IMR-90 (cell line): ENCODE data around the gene ATP1B2. TPM values are rescaled to one million over a fixed set of nuclear protein-coding genes. Genes with fewer than 3 reads are reported as not detected.

ENCODE experiments used
- ATAC-seq: fragments of 200-7000 bp; cut with Tn5 transposase; 2 replicates; pipeline ENCODE4 v1.9.1; 2020; ENCODE audit warnings: low read depth, mild to moderate bottlenecking, moderate library complexity
- BruUV-seq: library from RNA; stranded (reverse); fragments of 400-500 nt; replicated peaks from 2 replicates; lab custom pipeline; 2021; lab: Mats Ljungman, UMichigan
- CTCF ChIA-PET: fragments of 300-600 bp; formaldehyde crosslinking; extraction: SDS; loops from one replicate; lab custom pipeline; 2021; ENCODE audit warnings: antibody characterized with exemption; lab: Yijun Ruan, JAX
- POLR2A ChIA-PET: fragments of 300-600 bp; sonication (Branson Sonifier 250); formaldehyde crosslinking; loops from one replicate; lab custom pipeline; 2022; ENCODE audit warnings: antibody characterized with exemption; ENCODE audit not compliant: unreplicated experiment; lab: Charles Lee
- DNase-seq: peaks from one replicate; pipeline ENCODE4 v3.0.0; 2013
- H2AFZ ChIP-seq: replicated peaks from 2 replicates; pipeline ENCODE3; 2013; ENCODE audit warnings: low read length, mild to moderate bottlenecking; ENCODE audit not compliant: poor library complexity
- H2AK5ac ChIP-seq: 2 replicates; pipeline ENCODE4 v1.6.1; 2013; ENCODE audit warnings: low read depth, low read length, inconsistent platforms
- H2AK9ac ChIP-seq: replicated peaks from 2 replicates; pipeline ENCODE3; 2013; ENCODE audit warnings: mild to moderate bottlenecking, low read depth, low read length, moderate library complexity; ENCODE audit not compliant: poor library complexity
- H2BK120ac ChIP-seq: 2 replicates; pipeline ENCODE4 v1.6.1; 2013; ENCODE audit warnings: low read depth, low read length, inconsistent platforms
- H2BK15ac ChIP-seq: 3 replicates; pipeline ENCODE4 v1.6.1; 2013; ENCODE audit warnings: low read depth, low read length, inconsistent platforms
- H2BK20ac ChIP-seq: 2 replicates; pipeline ENCODE4 v1.6.1; 2013; ENCODE audit warnings: low read depth, mild to moderate bottlenecking, inconsistent platforms, low read length, moderate library complexity
- H2BK5ac ChIP-seq: 2 replicates; pipeline ENCODE4 v1.6.1; 2013; ENCODE audit warnings: mild to moderate bottlenecking, low read depth, low read length, inconsistent platforms; ENCODE audit not compliant: poor library complexity, severe bottlenecking
- H3K14ac ChIP-seq: replicated peaks from 2 replicates; pipeline ENCODE4 v1.6.1; 2013; ENCODE audit warnings: low read depth, low read length, inconsistent platforms
- H3K18ac ChIP-seq: 2 replicates; pipeline ENCODE4 v1.6.1; 2013; ENCODE audit warnings: low read depth, low read length, control low read depth
- H3K23ac ChIP-seq: 2 replicates; pipeline ENCODE4 v1.6.1; 2013; ENCODE audit warnings: low read depth, low read length, inconsistent platforms
- H3K27ac ChIP-seq: 2 replicates; pipeline ENCODE4 v1.5.1; 2013; ENCODE audit warnings: mild to moderate bottlenecking, control low read depth, low read length; ENCODE audit not compliant: insufficient read depth
- H3K27me3 ChIP-seq: 2 replicates; pipeline ENCODE4 v1.6.1; 2013; ENCODE audit warnings: low read length; ENCODE audit not compliant: control insufficient read depth, insufficient read depth
- H3K36me3 ChIP-seq: 2 replicates; pipeline ENCODE4 v1.6.1; 2013; ENCODE audit warnings: low read length, mixed read lengths; ENCODE audit not compliant: control insufficient read depth, insufficient read depth
- H3K4ac ChIP-seq: 2 replicates; pipeline ENCODE4 v1.6.1; 2013; ENCODE audit warnings: low read depth, low read length, inconsistent platforms
- H3K4me1 ChIP-seq: 2 replicates; pipeline ENCODE4 v1.6.1; 2013; ENCODE audit warnings: low read length, mixed read lengths; ENCODE audit not compliant: control insufficient read depth, insufficient read depth
- H3K4me2 ChIP-seq: 2 replicates; pipeline ENCODE4 v1.6.1; 2013; ENCODE audit warnings: low read depth, mild to moderate bottlenecking, control low read depth, low read length, moderate library complexity
- H3K4me3 ChIP-seq: 2 replicates; pipeline ENCODE4 v1.5.1; 2013; ENCODE audit warnings: low read depth, mild to moderate bottlenecking, control low read depth, low read length, moderate library complexity; ENCODE audit not compliant: insufficient read depth
- H3K56ac ChIP-seq: 2 replicates; pipeline ENCODE4 v1.6.1; 2013; ENCODE audit warnings: low read length, inconsistent platforms; ENCODE audit not compliant: insufficient read depth; ENCODE audit errors: extremely low read depth
- H3K79me1 ChIP-seq, 2 experiments: 2 replicates each; pipeline ENCODE4 v1.6.1; 2013; ENCODE audit warnings: low read length in 2 of 2, inconsistent platforms in 1 of 2, low read depth in 1 of 2
- H3K9ac ChIP-seq: 2 replicates; pipeline ENCODE4 v1.6.1; 2013; ENCODE audit warnings: low read depth, low read length, control low read depth
- H3K9me1 ChIP-seq: 2 replicates; pipeline ENCODE4 v1.6.1; 2013; ENCODE audit warnings: low read length, inconsistent platforms; ENCODE audit not compliant: insufficient read depth
- H3K9me3 ChIP-seq: 2 replicates; pipeline ENCODE4 v1.6.1; 2013; ENCODE audit warnings: low read length; ENCODE audit not compliant: control insufficient read depth, insufficient read depth
- H4K20me1 ChIP-seq: 2 replicates; pipeline ENCODE4 v1.6.1; 2013; ENCODE audit warnings: low read length, inconsistent platforms; ENCODE audit not compliant: insufficient read depth
- H4K5ac ChIP-seq: 2 replicates; pipeline ENCODE4 v1.6.1; 2013; ENCODE audit warnings: mild to moderate bottlenecking, low read depth, low read length, control low read depth
- H4K8ac ChIP-seq, 2 experiments: 2 replicates each; pipeline ENCODE4 v1.6.1; 2013; ENCODE audit warnings: low read depth in 2 of 2, low read length in 2 of 2, control low read depth in 1 of 2, inconsistent platforms in 1 of 2
- H4K91ac ChIP-seq: 2 replicates; pipeline ENCODE4 v1.6.1; 2013; ENCODE audit warnings: low read depth, low read length, inconsistent platforms; ENCODE audit not compliant: insufficient read depth
- BHLHE40 ChIP-seq: fragments of 150-350 bp; IDR thresholded peaks from 2 replicates; pipeline ENCODE4 v1.6.1; 2016; ENCODE audit warnings: mild to moderate bottlenecking, low read depth, low read length
- CEBPB ChIP-seq: IDR thresholded peaks from 2 replicates; pipeline ENCODE4 v1.6.1; 2012; ENCODE audit warnings: low read depth, low read length, improper control_type of control experiment
- CHD1 ChIP-seq: IDR thresholded peaks from 2 replicates; pipeline ENCODE4 v1.6.1; 2012; ENCODE audit warnings: low read depth, low read length, improper control_type of control experiment
- CTCF ChIP-seq: conservative IDR thresholded peaks from 2 replicates; pipeline ENCODE4 v1.5.1; 2012; ENCODE audit warnings: mild to moderate bottlenecking, low read depth, low read length, improper control_type of control experiment
- ELK1 ChIP-seq: fragments of 150-350 bp; IDR thresholded peaks from 2 replicates; pipeline ENCODE4 v1.6.1; 2016; ENCODE audit warnings: low read depth, mild to moderate bottlenecking, low read length, moderate library complexity, borderline replicate concordance
- FOS ChIP-seq: fragments of 150-350 bp; IDR thresholded peaks from 2 replicates; pipeline ENCODE4 v1.6.1; 2016; ENCODE audit warnings: low read depth, low read length
- MAFK ChIP-seq: IDR thresholded peaks from 2 replicates; pipeline ENCODE4 v1.6.1; 2012; ENCODE audit warnings: low read depth, low read length, improper control_type of control experiment
- MAZ ChIP-seq: IDR thresholded peaks from 2 replicates; pipeline ENCODE4 v1.6.1; 2012; ENCODE audit warnings: low read depth, mild to moderate bottlenecking, low read length, improper control_type of control experiment, moderate library complexity, borderline replicate concordance
- MXI1 ChIP-seq: IDR thresholded peaks from 2 replicates; pipeline ENCODE4 v1.6.1; 2012; ENCODE audit warnings: low read depth, mild to moderate bottlenecking, low read length, moderate library complexity, borderline replicate concordance
- NFE2L2 ChIP-seq: fragments of 150-350 bp; IDR thresholded peaks from 2 replicates; pipeline ENCODE4 v1.6.1; 2016; ENCODE audit warnings: low read depth, mild to moderate bottlenecking, low read length
- POLR2A ChIP-seq: IDR thresholded peaks from 2 replicates; pipeline ENCODE4 v1.6.1; 2012; ENCODE audit warnings: mild to moderate bottlenecking, low read depth, low read length
- RAD21 ChIP-seq: IDR thresholded peaks from 2 replicates; pipeline ENCODE4 v1.6.1; 2012; ENCODE audit warnings: low read length, improper control_type of control experiment
- RCOR1 ChIP-seq: IDR thresholded peaks from 2 replicates; pipeline ENCODE4 v1.6.1; 2012; ENCODE audit warnings: mild to moderate bottlenecking, low read length, improper control_type of control experiment; ENCODE audit not compliant: insufficient replicate concordance
- RFX5 ChIP-seq: IDR thresholded peaks from 2 replicates; pipeline ENCODE4 v1.8.0; 2012; ENCODE audit warnings: low read depth, mild to moderate bottlenecking, low read length, moderate library complexity
- SMC3 ChIP-seq: fragments of 150-350 bp; IDR thresholded peaks from 2 replicates; pipeline ENCODE4 v1.6.1; 2016; ENCODE audit warnings: low read depth, mild to moderate bottlenecking, antibody characterized with exemption, low read length, moderate library complexity
- WGBS, 2 experiments: methylation state at CpG; one replicate each; pipeline versions ENCODE4 v1.1.5 to v1.1.7; 2013; ENCODE audit warnings: missing lambda C conversion rate in 2 of 2; ENCODE audit not compliant: insufficient read length in 1 of 2; ENCODE audit errors: extremely low coverage in 2 of 2; 5-methylcytosine and 5-hydroxymethylcytosine counted together
- dilution Hi-C: fragments of 300-500 bp; cut with HindIII; formaldehyde crosslinking; loops from one replicate; pipeline ENCODE4 v1.14.3; 2018; ENCODE audit warnings: low sequenced_read_pairs; ENCODE audit not compliant: unreplicated experiment
- in situ Hi-C: fragments of 300-500 bp; cut with MboI; formaldehyde crosslinking; loops from 3 replicates; pipeline ENCODE4 v1.14.3; 2019; ENCODE audit warnings: low sequenced_read_pairs, inconsistent platforms, mixed read lengths
- intact Hi-C: fragments of 100-400 bp; cut with micrococcal nuclease; formaldehyde crosslinking; loops from 2 replicates; pipeline ENCODE4 v1.10.0; 2022
- polyA plus RNA-seq, 3 experiments: library from polyadenylated mRNA; depleted of rRNA; stranded (reverse); fragments of >200 nt; gene quantifications; 2 replicates each; pipeline ENCODE4 v1.2.3, GENCODE V29; 2012; ENCODE audit warnings: low replicate concordance in 1 of 3
- total RNA-seq: library from RNA; depleted of rRNA; stranded (reverse); fragments of >200 nt; gene quantifications from 2 replicates; pipeline ENCODE4 v1.2.3, GENCODE V29; 2012
- TF ChIP-seq, protein P1 (sequence below): fragments of 150-350 bp; IDR thresholded peaks from 2 replicates; pipeline ENCODE4 v1.6.1; 2017; ENCODE audit warnings: mild to moderate bottlenecking, antibody characterized with exemption, low read length, low read depth

Gene ATP1B2
- total and polyA plus RNA-seq, 2 of the 4 experiments (the other 2 are of a cell fraction), result 0.02 TPM; not detected in 1

DNA sequence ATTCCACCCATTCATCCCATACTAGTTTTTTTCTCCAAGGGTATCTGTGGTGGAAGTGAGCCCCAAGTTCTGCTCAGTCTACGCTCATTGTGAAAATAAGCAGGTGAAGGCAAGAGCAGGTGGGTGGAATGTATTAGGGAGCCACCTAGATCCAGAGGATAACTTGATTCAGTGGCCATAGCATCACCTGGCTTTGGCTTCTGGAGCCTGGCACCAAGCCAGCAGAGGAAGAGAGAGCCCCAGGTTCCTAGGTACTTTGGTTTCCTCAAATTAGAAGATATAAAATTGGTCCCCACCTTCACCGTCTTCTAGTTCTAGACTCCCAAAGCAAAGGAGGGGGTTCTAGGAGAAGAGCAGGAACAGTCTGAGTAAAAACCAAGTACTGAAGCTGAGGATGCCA is 40.1 kb upstream of the ATP1B2 start:
- peaks cover 9% of the 10 kb centered on the region for H3K36me3 ChIP-seq
- no peak overlapping the region for H2AK5ac ChIP-seq
- ATAC-seq (no peak), DNase-seq (no peak)
- H4K20me1 ChIP-seq, result peaks cover 62% of the 10 kb centered on the region
- no peak overlapping the region for H4K5ac ChIP-seq
- in situ Hi-C loops (no loop called here), intact Hi-C loops (no loop called here), dilution Hi-C loops (no loop called here)
- POLR2A ChIA-PET, result no interaction called here
- H3K4me1 ChIP-seq, result peaks cover 9% of the 10 kb centered on the region
- no peak overlapping the region for H3K27ac ChIP-seq
- no CpG with 5 or more reads among the region's 2 CpGs for WGBS, 2 experiments
- no peak overlapping the region for H2BK5ac ChIP-seq
- no peak overlapping the region for H3K56ac ChIP-seq
- no peak overlapping the region for H2AK9ac ChIP-seq
- H3K4me3 ChIP-seq, result no peak overlapping the region
- no peak overlapping the region for H3K4me2 ChIP-seq
- CTCF ChIA-PET, result no interaction called here
- no peak overlapping the region for H4K8ac ChIP-seq
- peaks cover 50 to 74% of the 10 kb centered on the region in 2 experiments for H3K79me1 ChIP-seq
- H3K27me3 ChIP-seq, result no peaks in the 10 kb centered on the region
- peaks cover 16% of the 10 kb centered on the region for H3K9me1 ChIP-seq
- H3K4ac ChIP-seq, result no peak overlapping the region
- no peak overlapping the region for H2BK15ac ChIP-seq
- H3K9ac ChIP-seq, result no peak overlapping the region
- no peak overlapping the region for H2BK120ac ChIP-seq
- TF ChIP-seq POLR2A (no peak), BHLHE40 (no peak), CEBPB (no peak), NFE2L2 (no peak), MAZ (no peak), SMC3 (no peak), ELK1 (no peak), CHD1 (no peak), MXI1 (no peak), RFX5 (no peak), CTCF (no peak), MAFK (no peak), FOS (no peak), RCOR1 (no peak), RAD21 (no peak)
- TF ChIP-seq, protein P1, sequence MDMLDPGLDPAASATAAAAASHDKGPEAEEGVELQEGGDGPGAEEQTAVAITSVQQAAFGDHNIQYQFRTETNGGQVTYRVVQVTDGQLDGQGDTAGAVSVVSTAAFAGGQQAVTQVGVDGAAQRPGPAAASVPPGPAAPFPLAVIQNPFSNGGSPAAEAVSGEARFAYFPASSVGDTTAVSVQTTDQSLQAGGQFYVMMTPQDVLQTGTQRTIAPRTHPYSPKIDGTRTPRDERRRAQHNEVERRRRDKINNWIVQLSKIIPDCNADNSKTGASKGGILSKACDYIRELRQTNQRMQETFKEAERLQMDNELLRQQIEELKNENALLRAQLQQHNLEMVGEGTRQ, result no peak
- H3K23ac ChIP-seq, result 0 out of 2 replicates have a peak overlapping the region, but pooled peaks have one; percentile 59
- no peaks in the 10 kb centered on the region for H3K9me3 ChIP-seq
- no TSS peak for BruUV-seq
- H2AFZ ChIP-seq, result no peak overlapping the region
- no peak overlapping the region for H3K14ac ChIP-seq
- H3K18ac ChIP-seq, result no peak overlapping the region
- no peak overlapping the region for H2BK20ac ChIP-seq
- H4K91ac ChIP-seq, result no peak overlapping the region
